ENCODE measurements around the gene DNAJC1.

Gene DNAJC1

DNA sequence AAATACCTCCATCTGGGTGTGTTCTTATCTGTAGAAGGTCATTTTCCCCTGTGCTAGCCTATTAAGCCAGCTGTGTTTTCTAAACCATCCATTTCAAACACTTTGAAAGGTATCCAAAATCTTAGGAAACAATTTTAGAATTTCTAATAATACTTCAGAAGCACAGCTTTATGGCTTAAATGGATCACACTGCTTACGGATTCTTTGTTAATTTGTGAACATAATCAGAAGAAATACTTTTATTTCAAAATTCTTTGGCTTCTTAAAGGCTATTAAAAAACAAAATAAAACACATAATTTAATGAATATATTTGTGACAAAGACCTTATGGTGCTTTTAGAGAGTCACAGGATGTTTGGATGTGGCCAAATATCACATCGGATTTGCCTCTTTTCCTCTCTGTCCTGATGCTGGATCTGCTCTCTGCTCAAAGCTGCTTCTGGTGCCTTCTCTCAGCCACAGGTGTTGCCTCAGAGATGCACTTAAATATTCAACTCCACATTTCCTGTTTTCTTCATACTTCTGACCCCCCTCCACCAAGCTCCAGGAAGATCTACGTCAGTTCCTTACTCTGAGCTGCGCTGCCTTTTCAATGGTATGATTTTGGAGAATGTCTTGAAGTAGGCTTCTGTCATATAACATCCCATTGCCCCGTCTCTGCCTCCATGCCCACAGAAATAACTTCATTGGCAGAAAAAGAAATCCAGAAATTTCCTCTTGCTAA lies 238.9 kb downstream of the DNAJC1 start:
- no peaks in the 10 kb centered on the region for H3K9me3 ChIP-seq (ENCODE audit: control insufficient read depth, insufficient read depth, low read length)
- no peak overlapping the region for H3K4me3 ChIP-seq (ENCODE audit: low read depth, low read length)
- no peaks in the 10 kb centered on the region for H3K4me1 ChIP-seq (ENCODE audit: control insufficient read depth, insufficient read depth, low read length)
- no peaks in the 10 kb centered on the region for H3K36me3 ChIP-seq (ENCODE audit: control insufficient read depth, insufficient read depth, low read length)
- H3K27me3 ChIP-seq (ENCODE audit: control insufficient read depth, insufficient read depth, low read length): no peaks in the 10 kb centered on the region
- no peak overlapping the region for H3K9ac ChIP-seq (ENCODE audit: low read depth, low read length)
- H3K27ac ChIP-seq (ENCODE audit: low read depth, low read length): no peak overlapping the region

DNA sequence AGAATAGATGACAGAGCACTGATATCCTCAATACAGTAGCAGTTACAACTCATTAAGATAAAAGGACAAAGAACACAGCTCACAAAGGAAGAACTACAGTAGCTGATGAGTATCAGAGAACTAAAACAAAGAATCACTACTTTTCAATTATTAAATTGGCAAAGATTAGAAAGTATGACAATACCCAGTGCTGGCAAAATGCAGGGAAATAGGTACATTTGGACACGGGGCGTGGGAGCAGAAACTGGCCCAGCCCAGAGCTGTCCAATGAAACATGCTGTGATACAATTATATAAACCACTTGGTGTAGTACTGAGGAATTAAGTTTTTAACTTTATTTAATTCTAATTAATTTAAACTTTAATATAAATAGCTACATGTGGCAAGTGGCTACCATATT lies 243.2 kb downstream of the DNAJC1 start:
- H3K9ac ChIP-seq (ENCODE audit: low read depth, low read length): no peak overlapping the region
- H3K9me3 ChIP-seq (ENCODE audit: control insufficient read depth, insufficient read depth, low read length): no peaks in the 10 kb centered on the region
- peaks cover 32% of the 10 kb centered on the region for H3K4me1 ChIP-seq (ENCODE audit: control insufficient read depth, insufficient read depth, low read length)
- H3K4me3 ChIP-seq (ENCODE audit: low read depth, low read length): no peak overlapping the region
- no peak overlapping the region for H3K27ac ChIP-seq (ENCODE audit: low read depth, low read length)
- H3K36me3 ChIP-seq (ENCODE audit: control insufficient read depth, insufficient read depth, low read length): no peaks in the 10 kb centered on the region
- no peaks in the 10 kb centered on the region for H3K27me3 ChIP-seq (ENCODE audit: control insufficient read depth, insufficient read depth, low read length)

DNA sequence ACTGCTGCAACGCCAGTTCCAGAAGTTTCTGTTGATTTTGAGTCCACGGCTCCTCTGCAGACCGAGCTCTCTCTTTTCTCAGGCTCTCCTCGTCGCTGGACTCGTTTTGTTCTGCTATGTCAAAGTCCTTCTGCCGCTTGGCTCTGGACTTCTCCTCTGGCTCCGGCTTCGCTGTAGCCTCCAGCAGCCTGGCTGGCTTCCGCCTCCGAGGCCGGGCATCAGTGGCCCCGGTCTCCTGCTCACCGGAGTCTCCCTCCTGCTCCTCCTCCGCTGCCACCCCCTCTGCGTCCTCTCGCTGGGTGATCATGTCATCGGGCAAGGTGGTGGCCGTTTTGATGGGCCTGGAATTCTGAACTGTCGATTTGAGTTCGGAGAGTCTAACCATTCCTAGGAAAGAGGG lies 244.3 kb downstream of the DNAJC1 start:
- no peak overlapping the region for H3K27ac ChIP-seq (ENCODE audit: low read depth, low read length)
- no peaks in the 10 kb centered on the region for H3K27me3 ChIP-seq (ENCODE audit: control insufficient read depth, insufficient read depth, low read length)
- H3K4me1 ChIP-seq (ENCODE audit: control insufficient read depth, insufficient read depth, low read length): peaks cover 32% of the 10 kb centered on the region
- H3K4me3 ChIP-seq (ENCODE audit: low read depth, low read length): no peak overlapping the region
- H3K9ac ChIP-seq (ENCODE audit: low read depth, low read length): no peak overlapping the region
- H3K36me3 ChIP-seq (ENCODE audit: control insufficient read depth, insufficient read depth, low read length): no peaks in the 10 kb centered on the region
- no peaks in the 10 kb centered on the region for H3K9me3 ChIP-seq (ENCODE audit: control insufficient read depth, insufficient read depth, low read length)

DNA sequence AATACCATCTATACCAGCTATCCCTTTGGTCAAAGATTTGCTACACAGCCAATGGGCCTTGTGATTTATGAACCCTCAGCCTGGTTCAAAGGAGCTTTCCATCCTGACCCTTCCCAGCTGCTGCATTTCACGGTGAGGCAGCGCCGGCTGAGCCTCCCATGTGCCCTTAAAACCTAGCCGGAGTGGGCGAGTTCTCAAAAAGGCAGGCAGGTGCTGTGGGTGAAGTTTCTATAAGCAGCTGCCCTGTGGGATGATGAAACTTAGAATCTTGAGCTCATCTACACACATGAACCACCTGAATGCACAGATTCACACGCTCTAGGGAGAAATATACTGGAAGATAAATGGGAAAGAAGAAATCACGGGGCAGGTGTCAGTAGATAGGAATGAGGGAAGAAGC lies 244.8 kb downstream of the DNAJC1 start:
- H3K27ac ChIP-seq (ENCODE audit: low read depth, low read length): peak overlapping the region; percentile 7
- no peak overlapping the region for H3K9ac ChIP-seq (ENCODE audit: low read depth, low read length)
- H3K36me3 ChIP-seq (ENCODE audit: control insufficient read depth, insufficient read depth, low read length): no peaks in the 10 kb centered on the region
- no peaks in the 10 kb centered on the region for H3K9me3 ChIP-seq (ENCODE audit: control insufficient read depth, insufficient read depth, low read length)
- no peak overlapping the region for H3K4me3 ChIP-seq (ENCODE audit: low read depth, low read length)
- H3K4me1 ChIP-seq (ENCODE audit: control insufficient read depth, insufficient read depth, low read length): peaks cover 32% of the 10 kb centered on the region
- no peaks in the 10 kb centered on the region for H3K27me3 ChIP-seq (ENCODE audit: control insufficient read depth, insufficient read depth, low read length)

DNA sequence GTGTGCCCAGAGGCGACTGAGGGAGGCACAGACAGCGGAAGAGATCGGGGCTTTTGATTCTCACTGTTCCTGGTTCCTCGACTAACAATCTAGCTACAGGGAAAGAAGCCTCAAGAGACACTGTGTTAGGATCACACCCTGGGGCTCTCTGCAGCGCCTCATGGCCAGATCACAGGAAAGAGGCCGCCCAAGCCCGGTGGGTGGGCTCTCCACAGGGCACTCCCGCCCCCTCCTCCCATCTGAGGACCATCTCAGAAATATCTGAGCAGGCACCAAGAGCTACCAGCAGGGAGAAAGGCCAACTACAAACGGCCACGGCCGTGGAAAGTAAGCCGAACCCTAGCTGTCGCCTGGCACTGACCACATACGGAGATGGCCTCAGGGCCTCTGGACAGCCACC lies 245.3 kb downstream of the DNAJC1 start:
- H3K9ac ChIP-seq (ENCODE audit: low read depth, low read length): no peak overlapping the region
- H3K9me3 ChIP-seq (ENCODE audit: control insufficient read depth, insufficient read depth, low read length): no peaks in the 10 kb centered on the region
- no peaks in the 10 kb centered on the region for H3K27me3 ChIP-seq (ENCODE audit: control insufficient read depth, insufficient read depth, low read length)
- no peaks in the 10 kb centered on the region for H3K36me3 ChIP-seq (ENCODE audit: control insufficient read depth, insufficient read depth, low read length)
- peaks cover 32% of the 10 kb centered on the region for H3K4me1 ChIP-seq (ENCODE audit: control insufficient read depth, insufficient read depth, low read length)
- peak overlapping the region; percentile 67 for H3K27ac ChIP-seq (ENCODE audit: low read depth, low read length)
- H3K4me3 ChIP-seq (ENCODE audit: low read depth, low read length): no peak overlapping the region

DNA sequence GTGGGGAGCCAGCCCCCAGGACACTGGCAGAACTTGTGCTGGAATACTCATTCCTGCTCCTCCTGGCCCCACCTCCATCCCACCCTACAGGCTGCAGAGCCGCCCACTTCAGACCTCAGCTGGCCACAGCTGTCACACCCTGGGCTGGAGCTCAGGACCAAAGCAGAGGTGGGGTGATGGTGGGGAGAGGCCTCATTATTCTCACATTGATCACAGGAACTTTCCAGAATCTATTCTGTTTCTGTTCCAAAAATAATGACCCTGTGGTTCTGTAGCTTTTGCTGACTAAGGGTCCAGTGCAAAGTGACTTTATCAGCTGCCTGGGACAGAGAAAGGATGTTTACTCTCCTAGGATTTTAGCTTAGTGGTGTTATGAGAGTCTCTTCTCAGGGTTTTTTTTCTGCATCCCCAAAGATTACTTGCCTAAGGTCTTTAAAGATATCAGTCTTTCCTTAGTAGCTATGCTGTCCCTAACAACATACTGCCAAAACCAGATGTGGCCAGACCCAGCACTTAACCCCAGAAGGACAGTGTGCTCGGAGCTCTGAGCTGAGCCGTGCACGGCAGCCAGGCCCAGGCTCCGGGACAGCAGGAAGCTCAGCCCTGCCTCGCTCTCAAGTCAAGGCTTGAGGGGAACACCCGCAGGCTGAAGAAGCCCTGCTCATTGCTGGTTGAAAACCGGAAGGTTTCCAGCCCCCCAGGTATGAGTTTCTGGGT lies 246.2 kb downstream of the DNAJC1 start:
- Histone ChIP-seq H3K9ac (ENCODE audit: low read depth, low read length) (0 out of 2 replicates have a peak overlapping the region, but pooled peaks have one; percentile 4), H3K4me3 (ENCODE audit: low read depth, low read length) (no peak overlapping the region), H3K9me3 (ENCODE audit: control insufficient read depth, insufficient read depth, low read length) (no peaks in the 10 kb centered on the region), H3K4me1 (ENCODE audit: control insufficient read depth, insufficient read depth, low read length) (peaks cover 35% of the 10 kb centered on the region), H3K27me3 (ENCODE audit: control insufficient read depth, insufficient read depth, low read length) (no peaks in the 10 kb centered on the region), H3K27ac (ENCODE audit: low read depth, low read length) (peak overlapping the region; percentile 67), H3K36me3 (ENCODE audit: control insufficient read depth, insufficient read depth, low read length) (no peaks in the 10 kb centered on the region)

DNA sequence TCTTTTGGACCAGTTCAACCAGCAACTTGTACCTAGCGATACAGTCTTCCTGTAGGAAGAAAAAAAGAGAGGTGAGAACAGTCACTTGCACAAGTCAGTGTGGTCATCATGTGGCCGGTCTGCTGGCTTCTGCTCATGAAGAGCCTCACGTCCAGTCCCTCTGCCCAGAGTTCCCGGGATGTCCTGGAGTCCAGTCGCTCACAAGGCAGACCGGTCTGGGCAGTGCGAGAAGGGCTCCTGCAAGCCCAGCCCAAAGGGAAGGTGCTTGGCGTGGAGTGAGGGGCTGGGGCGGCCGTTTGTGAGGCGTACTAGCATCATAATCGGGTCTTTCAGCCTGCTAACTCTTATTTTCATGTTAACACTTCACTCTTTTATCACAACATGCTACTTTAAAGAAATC lies 246.8 kb downstream of the DNAJC1 start:
- no peak overlapping the region for H3K4me3 ChIP-seq (ENCODE audit: low read depth, low read length)
- no peak overlapping the region for H3K27ac ChIP-seq (ENCODE audit: low read depth, low read length)
- H3K27me3 ChIP-seq (ENCODE audit: control insufficient read depth, insufficient read depth, low read length): no peaks in the 10 kb centered on the region
- 0 out of 2 replicates have a peak overlapping the region, but pooled peaks have one; percentile 4 for H3K9ac ChIP-seq (ENCODE audit: low read depth, low read length)
- H3K36me3 ChIP-seq (ENCODE audit: control insufficient read depth, insufficient read depth, low read length): no peaks in the 10 kb centered on the region
- peaks cover 41% of the 10 kb centered on the region for H3K4me1 ChIP-seq (ENCODE audit: control insufficient read depth, insufficient read depth, low read length)
- H3K9me3 ChIP-seq (ENCODE audit: control insufficient read depth, insufficient read depth, low read length): no peaks in the 10 kb centered on the region

DNA sequence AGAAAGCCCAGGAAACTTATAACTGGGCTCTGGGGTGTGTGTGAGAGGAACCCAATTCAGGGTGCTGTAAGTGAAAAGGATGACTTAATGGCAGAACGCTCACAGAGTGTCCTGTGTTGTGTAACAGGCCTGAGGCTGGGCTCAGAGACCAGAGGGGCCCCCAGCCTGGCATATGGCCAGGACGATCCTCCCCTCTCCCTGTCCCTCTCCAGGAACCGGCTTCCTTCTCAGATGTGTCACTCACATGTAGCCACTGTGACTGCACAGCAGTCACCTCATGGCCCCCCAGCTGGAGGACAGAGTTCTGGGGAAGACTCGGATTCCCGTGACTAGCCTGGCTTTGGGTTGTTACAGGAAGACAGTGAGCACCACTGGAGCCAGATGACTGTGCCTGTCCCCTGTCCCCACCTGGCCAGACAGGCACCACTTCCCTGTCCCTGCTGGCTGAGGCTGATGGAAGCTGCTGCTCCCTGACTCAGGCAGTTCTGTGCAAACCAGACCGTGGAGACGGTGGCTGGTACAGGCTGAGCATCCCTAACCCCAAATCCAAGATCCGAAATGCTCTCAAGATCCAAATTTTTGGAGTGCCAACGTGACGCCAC lies 249.0 kb downstream of the DNAJC1 start:
- Histone ChIP-seq H3K27ac (ENCODE audit: low read depth, low read length) (no peak overlapping the region), H3K9me3 (ENCODE audit: control insufficient read depth, insufficient read depth, low read length) (no peaks in the 10 kb centered on the region), H3K4me3 (ENCODE audit: low read depth, low read length) (no peak overlapping the region), H3K27me3 (ENCODE audit: control insufficient read depth, insufficient read depth, low read length) (no peaks in the 10 kb centered on the region), H3K36me3 (ENCODE audit: control insufficient read depth, insufficient read depth, low read length) (no peaks in the 10 kb centered on the region), H3K9ac (ENCODE audit: low read depth, low read length) (no peak overlapping the region), H3K4me1 (ENCODE audit: control insufficient read depth, insufficient read depth, low read length) (peaks cover 60% of the 10 kb centered on the region)

DNA sequence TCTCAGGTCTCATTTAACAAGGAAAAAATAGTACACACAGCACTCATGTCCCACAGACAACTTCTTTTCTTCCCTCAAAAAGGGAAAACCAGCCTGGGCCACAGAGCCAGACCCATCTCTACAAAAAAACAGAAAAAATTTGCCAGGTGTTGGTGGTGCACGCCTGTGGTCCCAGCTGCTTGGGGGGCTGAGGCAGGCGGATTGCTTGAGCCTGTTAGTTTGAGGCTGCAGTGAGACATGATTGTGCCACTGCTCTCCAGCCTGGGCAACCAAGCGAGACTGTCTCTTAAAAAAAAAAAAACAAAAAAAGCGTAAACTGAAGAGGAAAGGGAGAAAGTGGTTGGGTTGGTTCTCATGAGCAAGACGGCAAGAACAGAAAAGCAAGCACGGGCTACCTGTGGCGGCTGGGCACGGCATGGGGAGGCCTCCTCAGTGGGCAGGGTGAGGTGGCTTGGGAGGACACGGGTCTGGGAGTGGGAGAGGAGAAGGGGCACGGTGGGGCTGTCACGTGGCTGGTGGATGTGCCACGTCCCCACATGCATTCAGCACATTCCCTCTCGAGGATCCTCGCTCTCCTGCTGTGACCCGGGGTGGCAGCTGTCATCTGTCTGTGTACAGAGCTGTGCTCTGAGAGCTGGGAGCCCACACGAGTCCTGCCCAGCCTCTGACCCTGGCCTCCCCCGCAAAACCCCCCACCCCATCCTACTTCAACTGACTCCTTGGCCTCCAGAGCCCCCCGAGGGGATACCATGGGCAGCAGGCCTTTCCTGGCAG lies 249.8 kb downstream of the DNAJC1 start:
- Histone ChIP-seq H3K36me3 (ENCODE audit: control insufficient read depth, insufficient read depth, low read length) (no peaks in the 10 kb centered on the region), H3K4me3 (ENCODE audit: low read depth, low read length) (no peak overlapping the region), H3K4me1 (ENCODE audit: control insufficient read depth, insufficient read depth, low read length) (peaks cover 61% of the 10 kb centered on the region), H3K9ac (ENCODE audit: low read depth, low read length) (no peak overlapping the region), H3K9me3 (ENCODE audit: control insufficient read depth, insufficient read depth, low read length) (no peaks in the 10 kb centered on the region), H3K27ac (ENCODE audit: low read depth, low read length) (no peak overlapping the region), H3K27me3 (ENCODE audit: control insufficient read depth, insufficient read depth, low read length) (no peaks in the 10 kb centered on the region)

DNA sequence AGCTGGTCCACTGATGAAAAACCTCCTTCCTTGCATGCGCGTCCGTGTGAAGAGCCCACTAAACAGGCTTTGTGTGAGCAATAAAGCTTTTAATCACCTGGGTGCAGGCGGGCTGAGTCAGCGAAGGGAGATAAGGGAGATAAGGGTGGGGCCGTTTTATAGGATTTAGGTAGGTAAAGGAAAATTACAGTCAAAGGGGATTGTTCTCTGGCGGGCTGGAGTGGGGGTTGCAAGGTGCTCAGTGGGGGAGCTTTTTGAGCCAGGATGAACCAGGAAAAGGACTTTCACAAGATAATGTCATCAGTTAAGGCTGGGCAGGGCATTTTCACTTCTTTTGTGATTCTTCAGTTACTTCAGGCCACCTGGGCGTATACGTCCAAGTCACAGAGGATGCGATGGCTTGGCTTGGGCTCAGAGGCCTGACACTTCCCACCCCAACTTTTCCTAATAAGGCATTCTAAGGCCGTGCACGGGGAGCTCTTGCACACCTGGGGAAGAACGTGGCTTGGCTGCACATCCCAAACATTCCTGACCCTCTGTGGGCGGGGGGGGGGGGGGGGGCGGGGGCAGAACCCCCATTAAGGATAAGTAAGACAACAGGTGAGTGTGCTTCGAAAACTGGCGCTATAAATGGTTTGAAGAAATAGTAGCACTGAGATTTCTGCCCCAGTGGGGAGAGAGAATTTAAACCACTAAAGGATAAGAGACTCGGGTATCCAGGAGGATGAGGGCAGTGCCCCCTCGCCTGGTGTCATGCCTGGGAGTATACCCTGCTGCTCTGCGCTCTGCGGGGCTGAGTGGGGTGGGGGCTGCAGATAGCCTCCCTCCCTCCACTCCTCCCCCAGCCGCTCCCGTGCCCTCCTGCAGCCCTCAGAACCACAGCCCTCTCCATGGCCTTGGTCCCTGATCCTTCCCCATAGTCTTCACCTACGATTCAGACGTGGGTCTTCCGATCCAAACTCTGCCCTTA lies 251.9 kb downstream of the DNAJC1 start:
- H3K4me3 ChIP-seq (ENCODE audit: low read depth, low read length): peak overlapping the region; percentile 22; the same call in 1 of the 2 replicates
- H3K4me1 ChIP-seq (ENCODE audit: control insufficient read depth, insufficient read depth, low read length): peaks cover 44% of the 10 kb centered on the region
- H3K9me3 ChIP-seq (ENCODE audit: control insufficient read depth, insufficient read depth, low read length): no peaks in the 10 kb centered on the region
- H3K27me3 ChIP-seq (ENCODE audit: control insufficient read depth, insufficient read depth, low read length): no peaks in the 10 kb centered on the region
- H3K36me3 ChIP-seq (ENCODE audit: control insufficient read depth, insufficient read depth, low read length): no peaks in the 10 kb centered on the region
- H3K9ac ChIP-seq (ENCODE audit: low read depth, low read length): peak overlapping the region; percentile 79
- peak overlapping the region; percentile 89 for H3K27ac ChIP-seq (ENCODE audit: low read depth, low read length)

All from HUES48 (cell line).